Measurements from ENCODE around the gene DNAH11. TPM values are rescaled to one million over a fixed set of nuclear protein-coding genes. Genes with fewer than 3 reads are reported as not detected.

The DNAH11 gene
- total and polyA plus RNA-seq, 11 donors, result 0.04 to 0.98 (median 0.23) TPM

DNA sequence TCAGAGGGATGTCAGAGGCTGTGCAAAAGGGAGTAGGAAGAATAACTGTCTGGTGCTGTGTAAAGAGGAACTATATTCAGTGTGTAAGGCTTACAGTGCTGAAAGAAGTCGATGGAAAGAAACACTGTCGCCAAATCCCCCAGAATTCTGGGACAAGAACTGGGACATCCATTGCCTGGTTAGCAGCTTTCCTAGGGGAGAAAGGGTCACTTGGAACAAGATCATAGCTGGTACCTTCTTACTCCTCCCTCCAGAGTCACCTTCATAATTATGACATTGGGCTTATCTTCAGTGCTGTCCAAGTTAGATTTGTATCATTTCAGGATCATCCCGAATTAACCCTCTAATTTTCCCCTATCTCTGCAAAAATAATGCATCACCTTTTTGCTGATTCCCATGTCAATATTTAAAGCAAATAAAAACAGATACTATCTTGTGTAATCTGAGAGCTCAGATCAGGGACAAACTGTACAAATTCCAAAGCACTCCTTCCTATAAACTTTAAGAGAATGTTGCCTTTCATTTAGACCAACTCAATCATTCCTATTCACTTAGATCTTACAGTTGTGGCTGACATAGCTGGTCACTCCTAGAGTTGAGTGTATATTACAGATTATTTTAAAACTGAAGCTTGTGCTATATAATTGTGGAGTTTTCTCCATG lies 96.5 kb downstream of the DNAH11 start:
- 74 to 86% (median 84%) methylated on average over 3 of the region's 3 CpGs for WGBS, 4 donors

DNA sequence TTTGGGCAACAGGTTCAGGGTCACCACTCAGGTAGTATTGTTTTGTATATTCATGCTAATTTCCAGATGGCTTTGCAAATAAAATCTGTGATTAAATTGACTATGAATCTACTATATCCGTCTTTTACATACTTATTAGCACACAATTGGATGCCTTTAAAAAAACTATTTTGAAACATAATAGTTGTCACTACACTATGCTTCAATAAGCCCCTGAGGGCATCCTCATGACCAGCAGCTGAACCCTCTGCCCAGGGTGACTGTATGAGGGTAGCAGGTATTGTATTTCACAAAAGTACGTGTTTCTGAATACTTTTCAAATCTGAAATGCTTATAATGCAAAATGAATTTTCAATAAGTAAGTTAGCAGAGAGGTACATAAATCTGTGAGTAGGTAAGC lies 97.3 kb downstream of the DNAH11 start:
- intact Hi-C loops (cut with DNase I), result no loop called here
- Histone ChIP-seq H3K9me3 (no peaks in the 10 kb centered on the region), H3K4me1 (no peaks in the 10 kb centered on the region), H3K27ac (no peak overlapping the region), H3K27me3 (peaks cover 0 to 9% (median 0%) of the 10 kb centered on the region in 9 donors), H3K36me3 (no peaks in the 10 kb centered on the region), H3K4me3 (no peak overlapping the region)
- ATAC-seq (no peak), DNase-seq (no peak)
- WGBS, 4 donors, result 66 to 85% (median 76%) methylated on average over 2 of the region's 2 CpGs
- TF ChIP-seq, protein P1, sequence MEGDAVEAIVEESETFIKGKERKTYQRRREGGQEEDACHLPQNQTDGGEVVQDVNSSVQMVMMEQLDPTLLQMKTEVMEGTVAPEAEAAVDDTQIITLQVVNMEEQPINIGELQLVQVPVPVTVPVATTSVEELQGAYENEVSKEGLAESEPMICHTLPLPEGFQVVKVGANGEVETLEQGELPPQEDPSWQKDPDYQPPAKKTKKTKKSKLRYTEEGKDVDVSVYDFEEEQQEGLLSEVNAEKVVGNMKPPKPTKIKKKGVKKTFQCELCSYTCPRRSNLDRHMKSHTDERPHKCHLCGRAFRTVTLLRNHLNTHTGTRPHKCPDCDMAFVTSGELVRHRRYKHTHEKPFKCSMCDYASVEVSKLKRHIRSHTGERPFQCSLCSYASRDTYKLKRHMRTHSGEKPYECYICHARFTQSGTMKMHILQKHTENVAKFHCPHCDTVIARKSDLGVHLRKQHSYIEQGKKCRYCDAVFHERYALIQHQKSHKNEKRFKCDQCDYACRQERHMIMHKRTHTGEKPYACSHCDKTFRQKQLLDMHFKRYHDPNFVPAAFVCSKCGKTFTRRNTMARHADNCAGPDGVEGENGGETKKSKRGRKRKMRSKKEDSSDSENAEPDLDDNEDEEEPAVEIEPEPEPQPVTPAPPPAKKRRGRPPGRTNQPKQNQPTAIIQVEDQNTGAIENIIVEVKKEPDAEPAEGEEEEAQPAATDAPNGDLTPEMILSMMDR (IDR thresholded peaks at IDR 0.05), result no peak
- TF ChIP-seq POLR2A (IDR thresholded peaks at IDR 0.05), result no peak

More for the DNA sequence above, 96.5 kb downstream of the DNAH11 start:
- Histone ChIP-seq H3K9me3 (no peaks in the 10 kb centered on the region), H3K36me3 (no peaks in the 10 kb centered on the region), H3K4me1 (no peaks in the 10 kb centered on the region), H3K4me3 (no peak overlapping the region), H3K27me3 (peaks cover 0 to 9% (median 0%) of the 10 kb centered on the region in 9 donors), H3K27ac (no peak overlapping the region)
- ATAC-seq (no peak), DNase-seq (no peak)
- TF ChIP-seq, protein P1 (IDR thresholded peaks at IDR 0.05), result no peak
- TF ChIP-seq POLR2A (IDR thresholded peaks at IDR 0.05), result no peak
- intact Hi-C loops (cut with DNase I), result no loop called here

DNA sequence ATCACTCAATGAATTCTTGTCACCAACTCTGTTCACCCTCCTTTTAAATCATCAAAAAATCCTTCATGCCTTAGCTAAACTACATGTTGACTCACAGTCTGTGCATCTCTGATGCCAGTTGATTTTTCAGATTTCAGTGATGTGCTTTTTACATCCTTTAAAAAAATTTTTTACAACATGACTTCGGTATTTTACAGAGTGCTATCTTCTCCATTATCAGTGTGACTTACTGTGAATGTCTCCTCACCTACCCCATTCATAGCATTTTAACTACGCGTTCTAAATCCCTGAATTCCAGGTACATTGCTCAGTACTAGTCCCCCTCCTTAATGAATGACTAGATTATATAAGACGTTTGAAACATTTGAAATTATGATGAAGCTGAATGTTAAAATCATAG lies 98.7 kb downstream of the DNAH11 start:
- H3K27ac ChIP-seq, result no peak overlapping the region
- H3K36me3 ChIP-seq, result no peaks in the 10 kb centered on the region
- H3K4me1 ChIP-seq, result no peaks in the 10 kb centered on the region
- no peak for DNase-seq
- H3K4me3 ChIP-seq, result no peak overlapping the region
- TF ChIP-seq, protein P1 (IDR thresholded peaks at IDR 0.05), result no peak
- TF ChIP-seq POLR2A (IDR thresholded peaks at IDR 0.05), result no peak
- WGBS, 4 donors, result 66 to 79% (median 74%) methylated on average over 4 of the region's 4 CpGs
- intact Hi-C loops (cut with DNase I), result no loop called here
- no peaks in the 10 kb centered on the region for H3K9me3 ChIP-seq
- no peak for ATAC-seq
- peaks cover 0 to 9% (median 0%) of the 10 kb centered on the region in 9 donors for H3K27me3 ChIP-seq

DNA sequence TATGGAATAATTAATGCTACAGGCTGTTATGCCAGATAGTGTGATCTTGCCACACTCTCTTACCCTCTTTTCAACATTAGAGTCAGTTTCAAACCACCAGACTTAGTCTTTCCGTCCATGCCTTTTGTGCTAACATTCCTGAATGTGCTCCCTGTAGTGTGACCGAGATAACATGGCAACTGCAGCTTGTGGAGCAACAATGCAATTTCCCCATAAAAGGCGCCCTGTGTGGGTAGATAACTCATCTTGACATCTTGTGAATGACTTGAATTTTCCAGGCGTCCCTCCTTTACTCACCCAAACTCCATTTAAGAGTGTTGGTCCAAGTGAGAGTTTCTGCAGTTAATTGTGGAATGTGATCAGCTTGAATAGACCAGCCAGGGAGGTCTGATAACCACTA lies 99.6 kb downstream of the DNAH11 start:
- no peak for ATAC-seq
- DNase-seq, result no peak
- H3K36me3 ChIP-seq, result no peaks in the 10 kb centered on the region
- peaks cover 0 to 9% (median 0%) of the 10 kb centered on the region in 9 donors for H3K27me3 ChIP-seq
- intact Hi-C loops (cut with DNase I), result no loop called here
- H3K4me3 ChIP-seq, result no peak overlapping the region
- no peak overlapping the region for H3K27ac ChIP-seq
- TF ChIP-seq POLR2A (IDR thresholded peaks at IDR 0.05), result no peak
- TF ChIP-seq, protein P1 (IDR thresholded peaks at IDR 0.05), result no peak
- 34 to 62% (median 45%) methylated on average over 4 of the region's 4 CpGs for WGBS, 4 donors
- H3K4me1 ChIP-seq, result no peaks in the 10 kb centered on the region
- H3K9me3 ChIP-seq, result peaks cover 0 to under 1% (median 0%) of the 10 kb centered on the region in 12 donors
